HepG2 (cell line): Measurements from ENCODE around the gene SLC25A22. TPM values are rescaled to one million over a fixed set of nuclear protein-coding genes. Genes with fewer than 3 reads are reported as not detected.

Experiments used
- ARNT2 ChIP-seq: sonication (generic); formaldehyde crosslinking; IDR thresholded peaks from 2 replicates; pipeline ENCODE4 v1.8.0; 2022; ENCODE audit warnings: mild to moderate bottlenecking, low read depth, missing genetic modification reagents, moderate library complexity
- GRHL1 ChIP-seq: sonication (generic); formaldehyde crosslinking; conservative IDR thresholded peaks from 2 replicates; pipeline ENCODE4 v1.8.0; 2022; ENCODE audit warnings: missing genetic modification reagents
- KAT2B ChIP-seq: fragments of 150-350 bp; IDR thresholded peaks from 2 replicates; pipeline ENCODE4 v1.6.1; 2014; ENCODE audit warnings: low read depth, low read length, borderline replicate concordance
- PHF21A ChIP-seq: sonication (generic); formaldehyde crosslinking; IDR thresholded peaks from 2 replicates; pipeline ENCODE4 v1.5.0; 2020; ENCODE audit warnings: mild to moderate bottlenecking, missing genetic modification reagents
- RBFOX2 ChIP-seq: fragments of 200-400 bp; formaldehyde crosslinking; IDR thresholded peaks from 2 replicates; pipeline ENCODE4 v1.6.1; 2017; ENCODE audit warnings: low read depth, mild to moderate bottlenecking, low read length
- SMAD3 ChIP-seq: sonication (generic); formaldehyde crosslinking; IDR thresholded peaks from 2 replicates; pipeline ENCODE4 v1.4.0; 2020; ENCODE audit warnings: missing genetic modification reagents
- ZMYM4 ChIP-seq: sonication (generic); formaldehyde crosslinking; IDR thresholded peaks from 2 replicates; pipeline ENCODE4 v1.8.1; 2023; ENCODE audit warnings: mild to moderate bottlenecking, missing genetic modification reagents
- ZNF282 ChIP-seq: fragments of 450-650 bp; IDR thresholded peaks from 2 replicates; pipeline ENCODE4 v1.6.1; 2018; ENCODE audit not compliant: partially characterized antibody
- ZNF674 ChIP-seq: sonication (generic); formaldehyde crosslinking; IDR thresholded peaks from 2 replicates; pipeline ENCODE4 v1.5.0; 2020; ENCODE audit warnings: low read depth, mild to moderate bottlenecking, missing genetic modification reagents
- ZNF775 ChIP-seq: sonication (generic); formaldehyde crosslinking; IDR thresholded peaks from 2 replicates; pipeline ENCODE4 v1.4.0; 2020; ENCODE audit warnings: missing genetic modification reagents, mild to moderate bottlenecking, moderate library complexity, borderline replicate concordance
- ZSCAN12 ChIP-seq: sonication (generic); formaldehyde crosslinking; IDR thresholded peaks from 2 replicates; pipeline ENCODE4 v1.9.0; 2021; ENCODE audit warnings: mild to moderate bottlenecking, missing genetic modification reagents
- polyA plus RNA-seq, 8 experiments: library from polyadenylated mRNA; depleted of rRNA in 3 of 8; stranded (reverse) in 7 of 8; unstranded in 1 of 8; fragments of >200 nt; fragmentation: Illumina TruSeq in 4 of 8; extraction: Trizol in 4 of 8; gene quantifications; 2 replicates each; pipeline versions ENCODE4 v1.2.1 to v1.2.3, GENCODE V29; 2011 to 2016; ENCODE audit warnings: low read depth in 4 of 8, missing spikeins in 1 of 8, mixed read lengths in 1 of 8; ENCODE audit not compliant: insufficient read depth in 1 of 8
- total RNA-seq, 5 experiments: library from RNA; depleted of rRNA; stranded (reverse); fragments of >200 nt; fragmentation: Illumina TruSeq; extraction: Trizol; gene quantifications; 2 replicates each; pipeline ENCODE4 v1.2.3, GENCODE V29; 2016; ENCODE audit warnings: low read depth in 1 of 5
- TF ChIP-seq, protein P1 (sequence below): sonication (generic); formaldehyde crosslinking; conservative IDR thresholded peaks from 2 replicates; pipeline ENCODE4 v1.4.0; 2020; ENCODE audit warnings: missing genetic modification reagents
- TF ChIP-seq, protein P2 (sequence below): IDR thresholded peaks from 2 replicates; pipeline ENCODE4 v1.6.1; 2016; ENCODE audit warnings: low read depth, missing genetic modification reagents, missing compliant biosample characterization

The SLC25A22 gene
- total and polyA plus RNA-seq, 2 of the 13 experiments (the other 11 are each of a cell fraction or from before 2014, with no cell fraction given) = 12.4 to 19.2 TPM

DNA sequence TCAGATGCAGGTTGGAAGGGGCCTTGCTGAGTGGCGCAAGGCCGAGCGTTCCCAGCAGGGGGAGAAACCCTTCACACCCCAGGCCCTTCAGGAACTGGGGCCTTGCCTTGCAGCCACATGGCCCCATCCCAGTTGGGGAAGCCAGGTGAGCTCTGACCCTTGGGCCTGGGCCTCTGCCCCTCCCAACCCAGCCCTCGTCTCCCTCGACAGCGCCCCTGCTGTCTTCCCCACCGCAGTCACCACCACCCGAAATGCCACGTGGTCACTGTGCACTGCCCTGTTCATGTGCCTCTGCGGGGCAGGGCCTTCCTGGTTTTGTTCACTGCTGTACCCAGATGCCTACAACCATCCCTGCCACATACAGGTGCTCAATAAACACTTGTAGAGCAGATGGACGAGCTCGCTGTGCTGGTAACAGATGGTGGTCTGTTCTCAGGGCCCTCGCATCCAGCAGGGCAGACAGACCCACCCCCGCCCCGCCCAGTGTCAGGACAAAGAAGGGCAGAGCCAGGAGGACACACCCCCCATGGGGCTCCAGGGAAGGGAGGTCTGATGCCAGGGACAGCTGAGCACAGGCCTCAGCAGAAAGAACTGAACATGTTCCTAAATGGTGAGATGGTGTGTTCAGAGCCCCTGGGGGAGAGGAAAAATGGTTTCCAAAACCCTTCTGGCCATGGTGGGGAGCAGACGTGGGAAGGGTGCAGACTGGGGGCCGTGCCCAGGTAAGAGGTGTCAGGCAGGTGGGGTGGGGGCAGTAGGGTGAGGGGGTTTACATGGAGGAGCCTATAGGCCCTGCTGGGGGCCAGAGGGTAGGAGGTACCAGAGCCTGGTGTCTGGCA is 40.6 kb upstream of the SLC25A22 start (continued):
- TF ChIP-seq, protein P1, sequence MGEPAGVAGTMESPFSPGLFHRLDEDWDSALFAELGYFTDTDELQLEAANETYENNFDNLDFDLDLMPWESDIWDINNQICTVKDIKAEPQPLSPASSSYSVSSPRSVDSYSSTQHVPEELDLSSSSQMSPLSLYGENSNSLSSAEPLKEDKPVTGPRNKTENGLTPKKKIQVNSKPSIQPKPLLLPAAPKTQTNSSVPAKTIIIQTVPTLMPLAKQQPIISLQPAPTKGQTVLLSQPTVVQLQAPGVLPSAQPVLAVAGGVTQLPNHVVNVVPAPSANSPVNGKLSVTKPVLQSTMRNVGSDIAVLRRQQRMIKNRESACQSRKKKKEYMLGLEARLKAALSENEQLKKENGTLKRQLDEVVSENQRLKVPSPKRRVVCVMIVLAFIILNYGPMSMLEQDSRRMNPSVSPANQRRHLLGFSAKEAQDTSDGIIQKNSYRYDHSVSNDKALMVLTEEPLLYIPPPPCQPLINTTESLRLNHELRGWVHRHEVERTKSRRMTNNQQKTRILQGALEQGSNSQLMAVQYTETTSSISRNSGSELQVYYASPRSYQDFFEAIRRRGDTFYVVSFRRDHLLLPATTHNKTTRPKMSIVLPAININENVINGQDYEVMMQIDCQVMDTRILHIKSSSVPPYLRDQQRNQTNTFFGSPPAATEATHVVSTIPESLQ (CRISPR knock-in tag) = no peak
- TF ChIP-seq ZNF674 (CRISPR knock-in tag) (no peak), ZNF282 (no peak), GRHL1 (no peak), SMAD3 (CRISPR knock-in tag) (0 out of 2 replicates have a peak, but pooled peaks have one; percentile 39), ARNT2 (no peak), KAT2B (no peak), PHF21A (CRISPR knock-in tag) (peak; percentile 79), ZMYM4 (CRISPR knock-in tag) (peak; percentile 52; the same call in 1 of the 2 replicates), ZNF775 (CRISPR knock-in tag) (no peak), ZSCAN12 (CRISPR knock-in tag) (no peak), RBFOX2 (no peak)
- TF ChIP-seq, protein P2, sequence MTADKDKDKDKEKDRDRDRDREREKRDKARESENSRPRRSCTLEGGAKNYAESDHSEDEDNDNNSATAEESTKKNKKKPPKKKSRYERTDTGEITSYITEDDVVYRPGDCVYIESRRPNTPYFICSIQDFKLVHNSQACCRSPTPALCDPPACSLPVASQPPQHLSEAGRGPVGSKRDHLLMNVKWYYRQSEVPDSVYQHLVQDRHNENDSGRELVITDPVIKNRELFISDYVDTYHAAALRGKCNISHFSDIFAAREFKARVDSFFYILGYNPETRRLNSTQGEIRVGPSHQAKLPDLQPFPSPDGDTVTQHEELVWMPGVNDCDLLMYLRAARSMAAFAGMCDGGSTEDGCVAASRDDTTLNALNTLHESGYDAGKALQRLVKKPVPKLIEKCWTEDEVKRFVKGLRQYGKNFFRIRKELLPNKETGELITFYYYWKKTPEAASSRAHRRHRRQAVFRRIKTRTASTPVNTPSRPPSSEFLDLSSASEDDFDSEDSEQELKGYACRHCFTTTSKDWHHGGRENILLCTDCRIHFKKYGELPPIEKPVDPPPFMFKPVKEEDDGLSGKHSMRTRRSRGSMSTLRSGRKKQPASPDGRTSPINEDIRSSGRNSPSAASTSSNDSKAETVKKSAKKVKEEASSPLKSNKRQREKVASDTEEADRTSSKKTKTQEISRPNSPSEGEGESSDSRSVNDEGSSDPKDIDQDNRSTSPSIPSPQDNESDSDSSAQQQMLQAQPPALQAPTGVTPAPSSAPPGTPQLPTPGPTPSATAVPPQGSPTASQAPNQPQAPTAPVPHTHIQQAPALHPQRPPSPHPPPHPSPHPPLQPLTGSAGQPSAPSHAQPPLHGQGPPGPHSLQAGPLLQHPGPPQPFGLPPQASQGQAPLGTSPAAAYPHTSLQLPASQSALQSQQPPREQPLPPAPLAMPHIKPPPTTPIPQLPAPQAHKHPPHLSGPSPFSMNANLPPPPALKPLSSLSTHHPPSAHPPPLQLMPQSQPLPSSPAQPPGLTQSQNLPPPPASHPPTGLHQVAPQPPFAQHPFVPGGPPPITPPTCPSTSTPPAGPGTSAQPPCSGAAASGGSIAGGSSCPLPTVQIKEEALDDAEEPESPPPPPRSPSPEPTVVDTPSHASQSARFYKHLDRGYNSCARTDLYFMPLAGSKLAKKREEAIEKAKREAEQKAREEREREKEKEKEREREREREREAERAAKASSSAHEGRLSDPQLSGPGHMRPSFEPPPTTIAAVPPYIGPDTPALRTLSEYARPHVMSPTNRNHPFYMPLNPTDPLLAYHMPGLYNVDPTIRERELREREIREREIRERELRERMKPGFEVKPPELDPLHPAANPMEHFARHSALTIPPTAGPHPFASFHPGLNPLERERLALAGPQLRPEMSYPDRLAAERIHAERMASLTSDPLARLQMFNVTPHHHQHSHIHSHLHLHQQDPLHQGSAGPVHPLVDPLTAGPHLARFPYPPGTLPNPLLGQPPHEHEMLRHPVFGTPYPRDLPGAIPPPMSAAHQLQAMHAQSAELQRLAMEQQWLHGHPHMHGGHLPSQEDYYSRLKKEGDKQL (CRISPR knock-in tag) = no peak
